ENCODE data around the gene TREX2. TPM values are rescaled to one million over a fixed set of nuclear protein-coding genes. Genes with fewer than 3 reads are reported as not detected.
A peak's percentile ranks its signal among the peaks of the same experiment; 100 is the strongest.

TREX2 gene
- total RNA-seq, 4 donors from 2014 or later: 0.18 TPM; not detected in 3

DNA sequence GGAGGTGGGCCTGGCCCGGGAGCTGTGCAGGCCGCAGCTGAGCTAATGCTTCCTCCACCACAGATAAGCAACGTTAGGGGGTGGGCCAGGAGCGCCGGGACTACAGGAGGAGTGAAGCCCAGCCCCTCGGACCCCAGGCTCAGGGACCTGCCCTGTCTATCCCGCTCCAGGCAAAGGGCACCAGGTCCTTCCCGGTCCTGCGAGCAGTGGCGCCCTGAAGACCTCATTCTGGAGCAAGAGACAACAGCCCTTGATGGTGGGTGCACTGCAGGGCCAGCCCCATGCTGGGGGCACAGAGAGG, 730 bp upstream of the TREX2 start:
- in situ Hi-C loops (cut with MboI; ENCODE audit: low sequenced_read_pairs in 4 of 4): no loop called here
- Histone ChIP-seq H3K9me3 (no peaks in the 10 kb centered on the region), H3K4me3 (no peak overlapping the region), H3K4me1 (no peaks in the 10 kb centered on the region), H3K36me3 (no peaks in the 10 kb centered on the region), H3K27ac (no peak overlapping the region), H3K27me3 (no peaks in the 10 kb centered on the region)
- no peak for TF ChIP-seq POLR2A (IDR thresholded peaks at IDR 0.05)
- TF ChIP-seq, protein P1, sequence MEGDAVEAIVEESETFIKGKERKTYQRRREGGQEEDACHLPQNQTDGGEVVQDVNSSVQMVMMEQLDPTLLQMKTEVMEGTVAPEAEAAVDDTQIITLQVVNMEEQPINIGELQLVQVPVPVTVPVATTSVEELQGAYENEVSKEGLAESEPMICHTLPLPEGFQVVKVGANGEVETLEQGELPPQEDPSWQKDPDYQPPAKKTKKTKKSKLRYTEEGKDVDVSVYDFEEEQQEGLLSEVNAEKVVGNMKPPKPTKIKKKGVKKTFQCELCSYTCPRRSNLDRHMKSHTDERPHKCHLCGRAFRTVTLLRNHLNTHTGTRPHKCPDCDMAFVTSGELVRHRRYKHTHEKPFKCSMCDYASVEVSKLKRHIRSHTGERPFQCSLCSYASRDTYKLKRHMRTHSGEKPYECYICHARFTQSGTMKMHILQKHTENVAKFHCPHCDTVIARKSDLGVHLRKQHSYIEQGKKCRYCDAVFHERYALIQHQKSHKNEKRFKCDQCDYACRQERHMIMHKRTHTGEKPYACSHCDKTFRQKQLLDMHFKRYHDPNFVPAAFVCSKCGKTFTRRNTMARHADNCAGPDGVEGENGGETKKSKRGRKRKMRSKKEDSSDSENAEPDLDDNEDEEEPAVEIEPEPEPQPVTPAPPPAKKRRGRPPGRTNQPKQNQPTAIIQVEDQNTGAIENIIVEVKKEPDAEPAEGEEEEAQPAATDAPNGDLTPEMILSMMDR (IDR thresholded peaks at IDR 0.05 in 4 of 5, conservative IDR thresholded peaks at IDR 0.05 in 1 of 5): no peak
- ATAC-seq: no peak
- no peak for DNase-seq
- intact Hi-C loops (cut with DNase I; ENCODE audit: low total_unique reads): no loop called here

DNA sequence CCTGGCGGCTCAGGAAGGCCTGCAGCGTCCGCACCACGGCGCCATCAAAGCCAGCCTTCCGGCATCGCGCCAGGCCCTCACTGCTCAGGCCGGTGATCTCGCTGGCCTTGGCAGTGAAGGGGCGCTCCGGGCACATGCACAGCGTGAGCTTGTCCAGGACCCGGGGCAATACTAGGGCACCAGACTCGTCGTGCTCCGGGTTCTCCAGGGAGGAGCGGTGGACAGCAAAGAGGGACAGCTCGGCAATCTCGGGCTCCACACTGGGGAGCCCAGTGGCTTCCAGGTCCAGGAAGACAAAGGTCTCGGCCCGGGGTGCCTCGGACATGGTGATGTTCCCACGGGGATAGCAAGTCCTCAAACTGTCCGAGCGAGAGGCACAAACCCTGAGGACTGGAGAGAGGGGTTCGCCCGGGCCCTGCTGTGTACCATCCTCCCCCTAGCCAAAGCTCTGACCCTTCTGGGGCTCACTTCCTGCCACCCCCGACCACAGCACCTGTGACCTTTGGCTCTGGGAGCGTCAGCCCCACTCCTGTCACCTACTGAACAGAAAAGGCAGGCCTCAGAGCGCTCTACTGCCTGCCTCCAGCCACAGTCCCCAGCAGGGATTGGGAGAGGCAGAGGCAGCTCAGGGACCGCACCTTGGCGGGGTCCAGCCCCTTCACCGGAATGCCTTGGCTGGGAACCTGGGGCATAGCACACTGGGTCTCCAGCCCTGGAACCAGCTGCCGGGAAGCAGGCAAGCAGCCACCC, 575 bp downstream of the TREX2 start:
- Histone ChIP-seq H3K27me3 (no peaks in the 10 kb centered on the region), H3K4me1 (no peaks in the 10 kb centered on the region), H3K27ac (no peak overlapping the region), H3K9me3 (no peaks in the 10 kb centered on the region), H3K36me3 (no peaks in the 10 kb centered on the region), H3K4me3 (no peak overlapping the region)
- in situ Hi-C loops (cut with MboI; ENCODE audit: low sequenced_read_pairs in 4 of 4): no loop called here
- TF ChIP-seq, protein P1 (IDR thresholded peaks at IDR 0.05 in 4 of 5, conservative IDR thresholded peaks at IDR 0.05 in 1 of 5): no peak
- no peak for TF ChIP-seq POLR2A (IDR thresholded peaks at IDR 0.05)
- ATAC-seq: no peak
- DNase-seq: no peak
- intact Hi-C loops (cut with DNase I; ENCODE audit: low total_unique reads): no loop called here

DNA sequence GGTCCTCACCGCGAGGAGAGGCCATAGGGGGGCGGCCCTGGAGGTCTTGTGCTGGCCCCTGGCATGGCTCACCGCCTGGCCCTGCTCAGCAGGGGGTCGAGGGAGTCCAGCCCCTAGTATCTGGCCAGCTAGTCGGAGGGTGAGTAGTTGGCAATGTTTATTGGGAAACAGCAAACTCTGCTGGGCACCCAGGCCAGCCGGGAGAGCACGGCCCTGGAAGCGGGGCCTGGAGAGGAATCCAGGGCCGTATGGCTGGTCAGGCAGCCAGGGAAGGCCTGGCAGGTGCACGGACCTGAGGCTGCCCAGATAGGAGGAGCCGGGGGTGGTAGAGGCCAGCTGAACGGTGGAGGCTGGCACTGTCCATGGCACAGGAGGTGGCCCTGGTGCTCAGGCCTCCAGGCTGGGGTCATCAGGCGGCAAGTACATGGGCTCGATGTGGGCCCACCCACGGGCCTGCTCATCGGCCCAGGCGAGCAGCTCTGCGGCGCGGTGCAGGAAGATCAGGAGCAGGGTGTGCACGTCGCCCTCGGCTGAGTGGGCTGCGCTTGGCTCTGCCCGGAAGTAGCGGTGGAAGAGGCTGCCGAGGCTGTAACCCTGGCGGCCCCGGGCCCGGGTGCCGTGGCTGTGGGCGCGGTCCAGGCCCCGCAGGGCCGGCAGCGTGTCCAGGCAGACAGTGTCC, 1.4 kb downstream of the TREX2 start:
- Histone ChIP-seq H3K4me1 (no peaks in the 10 kb centered on the region), H3K27ac (no peak overlapping the region), H3K27me3 (peaks cover 0 to 2% (median 0%) of the 10 kb centered on the region in 3 donors), H3K9me3 (no peaks in the 10 kb centered on the region), H3K36me3 (no peaks in the 10 kb centered on the region), H3K4me3 (no peak overlapping the region)
- intact Hi-C loops (cut with DNase I; ENCODE audit: low total_unique reads) (no loop called here), in situ Hi-C loops (cut with MboI; ENCODE audit: low sequenced_read_pairs in 4 of 4) (no loop called here)
- ATAC-seq (no peak), DNase-seq (no peak)
- TF ChIP-seq, protein P1 (IDR thresholded peaks at IDR 0.05 in 4 of 5, conservative IDR thresholded peaks at IDR 0.05 in 1 of 5): no peak
- no peak for TF ChIP-seq POLR2A (IDR thresholded peaks at IDR 0.05)

DNA sequence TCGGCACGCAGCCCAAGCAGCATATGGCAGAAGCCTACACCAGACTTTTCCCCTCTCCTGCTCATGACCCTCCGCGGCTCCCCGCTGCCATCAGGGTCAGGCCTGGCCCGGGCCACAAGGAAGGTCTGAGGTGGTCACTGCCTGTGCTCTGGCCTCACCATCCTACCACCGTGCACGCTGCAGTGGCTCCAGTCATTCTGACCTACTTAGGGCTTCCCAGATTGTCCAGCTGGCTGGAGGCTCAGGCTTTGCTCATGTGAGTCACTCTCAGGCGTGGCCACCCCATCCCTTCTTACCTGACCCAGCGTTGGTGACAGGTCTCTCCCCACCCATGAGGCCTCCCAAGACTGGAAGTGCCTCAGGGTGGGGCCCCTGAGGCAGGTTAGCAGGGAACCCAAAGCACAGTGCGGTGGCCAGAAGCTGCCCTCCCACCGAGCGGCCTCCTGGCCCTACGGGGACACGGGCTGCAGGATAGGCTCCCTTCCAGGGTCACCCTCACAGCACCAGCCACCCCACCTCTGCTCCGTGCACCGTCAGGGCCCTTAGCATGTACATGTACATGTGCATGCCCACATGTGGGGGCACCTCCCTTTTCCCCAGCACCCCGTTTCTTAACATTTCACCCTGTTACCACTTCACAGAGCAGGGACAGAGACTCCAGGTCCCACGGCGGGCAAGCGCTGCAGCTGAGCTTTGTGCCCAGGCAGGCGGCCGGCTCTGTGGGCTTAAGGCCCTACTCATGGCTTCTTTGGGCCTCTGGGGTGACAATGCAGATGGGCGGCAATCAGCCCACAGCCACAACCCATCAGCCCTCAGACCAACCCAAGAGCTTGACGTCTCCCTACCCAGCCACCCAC, 2.2 kb downstream of the TREX2 start:
- ATAC-seq (peak in 1 of 2 donors; percentile 39), DNase-seq (no peak)
- TF ChIP-seq, protein P1 (IDR thresholded peaks at IDR 0.05 in 4 of 5, conservative IDR thresholded peaks at IDR 0.05 in 1 of 5): no peak
- no peak for TF ChIP-seq POLR2A (IDR thresholded peaks at IDR 0.05)
- H3K9me3 ChIP-seq: no peaks in the 10 kb centered on the region
- no peaks in the 10 kb centered on the region for H3K4me1 ChIP-seq
- H3K4me3 ChIP-seq: no peak overlapping the region
- H3K27ac ChIP-seq: no peak overlapping the region
- H3K36me3 ChIP-seq: no peaks in the 10 kb centered on the region
- in situ Hi-C loops (cut with MboI; ENCODE audit: low sequenced_read_pairs in 4 of 4): no loop called here
- peaks cover 0 to 3% (median 0%) of the 10 kb centered on the region in 3 donors for H3K27me3 ChIP-seq
- intact Hi-C loops (cut with DNase I; ENCODE audit: low total_unique reads): no loop called here
